Activated naive CD4-positive, alpha-beta T cell treated with anti-CD3 and anti-CD28 coated beads, Interleukin-2, amount 50 U/mL, for 72 hours (primary cell): ENCODE measurements around the gene BEST4. TPM values are rescaled to one million over a fixed set of nuclear protein-coding genes. Genes with fewer than 3 reads are reported as not detected.
A peak's percentile ranks its signal among the peaks of the same experiment; 100 is the strongest.
"Not testable (repeated sequence)": the region's sequence is repeated elsewhere in the genome, so short reads cannot be mapped to it uniquely, and the experiment has no call there.

Experiments
- ATAC-seq, 2 donors: fragments of 150-1000 bp; cut with Tn5 transposase; 2 replicates each; pipeline ENCODE4 v1.10.0; 2021; ENCODE audit warnings: mild to moderate bottlenecking in 2 of 2, moderate library complexity in 2 of 2
- DNase-seq, 2 donors: peaks; one replicate each; pipeline ENCODE4 v3.0.0; 2021 to 2022; ENCODE audit warnings: low spot score in 2 of 2
- H3K27ac Mint-ChIP-seq, 2 donors: one replicate each; pipeline ENCODE4 v1.8.0; 2022; ENCODE audit warnings: mild to moderate bottlenecking in 2 of 2, mixed read lengths in 2 of 2
- H3K36me3 Mint-ChIP-seq, 2 donors: one replicate each; pipeline ENCODE4 v1.8.0; 2022; ENCODE audit warnings: mixed read lengths in 2 of 2
- H3K9me3 Mint-ChIP-seq, 2 donors: one replicate each; pipeline ENCODE4 v1.8.0; 2022; ENCODE audit warnings: mixed read lengths in 2 of 2
- total RNA-seq, 2 donors: library from RNA; stranded (reverse); gene quantifications; one replicate each; pipeline ENCODE4 v1.2.3, GENCODE V29; 2022

The BEST4 gene
- 1 to 10 TPM in 1 of 2 donors, under 1 TPM in 1; 0.80 to 1.8 TPM for total RNA-seq

GRCh38 chr1:44788120-44788860, at the start of gene BEST4:
Gene BEST4 (minus strand): TSS chr1:44788170. CDS start chr1:44787705, 465 bp downstream.
- Mint-ChIP-seq H3K9me3 (no peaks in the 10 kb centered on the region), H3K27ac (no peak within 1 kb of the TSS), H3K36me3 (no peaks in the 10 kb centered on the region)
- no peak for ATAC-seq
- no peak for DNase-seq

- Mint-ChIP-seq H3K36me3 (no peaks in the 10 kb centered on the region), H3K9me3 (no peaks in the 10 kb centered on the region), H3K27ac (peak overlapping the region in 1 of 2 donors; percentile 33)
- DNase-seq (peak; percentile 85 to 91), ATAC-seq (peak; percentile 93 to 98)
Measured at GRCh38 chr1:44835738-44836675, 48.0 kb upstream of the BEST4 start.

DNA sequence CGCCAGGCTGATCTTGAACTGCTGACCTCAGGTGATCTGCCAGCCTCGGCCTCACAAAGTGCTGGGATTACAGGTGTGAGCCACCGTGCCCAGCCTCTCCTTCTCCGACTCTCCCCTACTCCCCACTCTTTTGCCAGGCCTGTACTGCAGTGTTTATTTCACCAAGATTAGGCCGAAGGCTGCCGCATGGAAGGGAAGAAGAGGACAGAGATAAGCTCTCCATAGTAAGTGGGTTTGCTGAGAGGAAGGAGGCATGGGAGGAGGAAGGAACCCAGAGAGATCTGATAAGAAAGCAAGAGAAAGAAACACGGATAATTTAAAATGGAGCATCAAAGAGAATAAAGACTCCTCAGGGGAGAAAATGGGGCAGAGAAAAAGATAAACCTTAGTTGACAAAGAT, 46.4 kb upstream of the BEST4 start:
- H3K27ac Mint-ChIP-seq: no peak overlapping the region
- ATAC-seq: no peak
- H3K9me3 Mint-ChIP-seq: no peaks in the 10 kb centered on the region
- DNase-seq: no peak
- no peaks in the 10 kb centered on the region for H3K36me3 Mint-ChIP-seq

DNA sequence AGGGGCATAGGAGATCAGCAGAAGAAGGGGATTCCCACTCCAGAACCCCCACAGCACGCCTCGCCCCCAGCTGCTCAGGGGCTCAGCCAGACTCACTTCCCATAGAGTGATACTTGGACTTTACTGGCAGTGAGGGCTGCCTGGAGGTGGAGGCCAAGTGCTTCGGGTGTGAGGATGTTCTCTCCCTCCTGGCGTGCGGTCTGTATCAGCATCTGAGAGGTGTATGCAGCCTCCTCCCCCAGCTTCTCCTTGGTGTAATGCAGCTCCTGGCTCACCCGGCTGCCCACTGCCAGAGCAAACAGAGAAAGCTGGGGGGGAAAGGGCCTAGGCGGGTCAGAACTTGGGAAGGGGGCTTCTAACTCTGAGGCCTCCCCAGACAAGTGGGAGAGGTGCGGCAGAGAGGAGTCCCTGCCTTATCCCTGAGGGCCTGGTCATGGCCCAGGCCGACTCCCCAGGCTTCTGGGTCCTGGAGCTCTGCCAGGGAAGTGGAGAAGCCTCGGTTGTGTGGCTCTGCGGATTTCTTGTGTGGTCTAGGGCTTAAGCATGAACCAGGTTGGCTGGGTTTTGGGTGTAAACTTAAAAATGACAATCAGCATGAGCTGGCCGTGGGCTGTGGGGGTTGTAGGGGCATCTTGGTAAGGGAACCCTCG, 44.2 kb upstream of the BEST4 start:
- H3K9me3 Mint-ChIP-seq: no peaks in the 10 kb centered on the region
- ATAC-seq (no peak), DNase-seq (no peak)
- no peaks in the 10 kb centered on the region for H3K36me3 Mint-ChIP-seq
- peak overlapping the region in 1 of 2 donors; percentile 76 for H3K27ac Mint-ChIP-seq

- H3K27ac Mint-ChIP-seq: peak overlapping the region in 1 of 2 donors; percentile 49
- ATAC-seq (no peak), DNase-seq (no peak)
- no peaks in the 10 kb centered on the region for H3K9me3 Mint-ChIP-seq
- H3K36me3 Mint-ChIP-seq: no peaks in the 10 kb centered on the region
Measured at GRCh38 chr1:44831516-44831915, 43.5 kb upstream of the BEST4 start.

DNA sequence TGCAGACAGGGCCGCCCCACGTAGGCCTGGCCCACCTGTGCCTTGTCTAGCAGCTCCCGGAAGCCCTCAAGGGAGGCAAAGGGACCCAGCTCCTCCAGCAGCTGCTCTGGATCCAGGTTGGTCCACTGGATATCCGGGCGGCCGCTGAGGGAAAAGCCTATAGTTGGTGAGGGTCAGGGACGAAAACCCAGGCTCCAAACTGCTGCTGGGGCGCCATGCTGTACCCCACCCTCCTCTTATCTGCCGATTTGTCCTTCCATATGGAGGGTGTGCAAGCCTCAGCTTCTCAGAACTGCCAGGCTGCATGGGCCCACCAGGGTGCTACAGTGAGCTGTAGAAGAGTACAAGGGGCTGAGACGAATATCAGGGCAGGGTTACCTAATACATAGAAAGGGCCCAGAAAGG, 42.9 kb upstream of the BEST4 start:
- Mint-ChIP-seq H3K36me3 (no peaks in the 10 kb centered on the region), H3K27ac (peak overlapping the region in 1 of 2 donors; percentile 49), H3K9me3 (no peaks in the 10 kb centered on the region)
- DNase-seq: no peak
- ATAC-seq: no peak

GRCh38 chr1:44829506-44830384, 41.8 kb upstream of the BEST4 start:
- no peak for DNase-seq
- peak overlapping the region in 1 of 2 donors; percentile 49 for H3K27ac Mint-ChIP-seq
- H3K9me3 Mint-ChIP-seq: no peaks in the 10 kb centered on the region
- H3K36me3 Mint-ChIP-seq: no peaks in the 10 kb centered on the region
- no peak for ATAC-seq

DNA sequence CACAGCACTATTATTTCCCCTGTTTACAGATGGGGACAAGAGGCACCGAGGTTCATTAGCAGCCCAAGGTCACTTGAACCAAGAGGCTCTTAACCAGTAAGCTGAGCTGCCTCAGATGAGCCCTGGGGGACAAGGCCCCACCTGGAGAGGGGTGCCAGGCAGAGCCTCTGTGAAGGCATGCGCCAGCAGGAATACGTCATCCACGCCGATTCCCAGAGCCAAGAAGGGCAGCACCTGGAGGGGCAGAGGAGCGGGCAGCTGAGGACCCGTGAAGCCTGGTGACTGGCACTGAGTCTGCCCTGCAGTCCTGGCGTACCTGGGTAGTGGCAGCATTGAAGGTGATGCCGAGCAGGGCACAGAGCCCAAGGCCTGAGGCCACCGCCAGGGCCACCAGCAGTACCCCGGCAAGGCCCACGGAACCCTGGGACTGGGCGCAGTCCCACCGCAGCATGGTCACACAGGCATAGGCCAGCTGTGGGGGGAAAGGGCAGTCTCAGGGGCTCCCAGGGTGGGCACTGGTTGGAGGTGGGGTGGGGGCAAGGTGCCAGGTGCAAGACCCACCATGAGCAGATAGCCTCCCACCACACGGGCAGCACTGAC, 41.0 kb upstream of the BEST4 start:
- Mint-ChIP-seq H3K9me3 (no peaks in the 10 kb centered on the region), H3K27ac (no peak overlapping the region), H3K36me3 (no peaks in the 10 kb centered on the region)
- no peak for ATAC-seq
- no peak for DNase-seq

DNA sequence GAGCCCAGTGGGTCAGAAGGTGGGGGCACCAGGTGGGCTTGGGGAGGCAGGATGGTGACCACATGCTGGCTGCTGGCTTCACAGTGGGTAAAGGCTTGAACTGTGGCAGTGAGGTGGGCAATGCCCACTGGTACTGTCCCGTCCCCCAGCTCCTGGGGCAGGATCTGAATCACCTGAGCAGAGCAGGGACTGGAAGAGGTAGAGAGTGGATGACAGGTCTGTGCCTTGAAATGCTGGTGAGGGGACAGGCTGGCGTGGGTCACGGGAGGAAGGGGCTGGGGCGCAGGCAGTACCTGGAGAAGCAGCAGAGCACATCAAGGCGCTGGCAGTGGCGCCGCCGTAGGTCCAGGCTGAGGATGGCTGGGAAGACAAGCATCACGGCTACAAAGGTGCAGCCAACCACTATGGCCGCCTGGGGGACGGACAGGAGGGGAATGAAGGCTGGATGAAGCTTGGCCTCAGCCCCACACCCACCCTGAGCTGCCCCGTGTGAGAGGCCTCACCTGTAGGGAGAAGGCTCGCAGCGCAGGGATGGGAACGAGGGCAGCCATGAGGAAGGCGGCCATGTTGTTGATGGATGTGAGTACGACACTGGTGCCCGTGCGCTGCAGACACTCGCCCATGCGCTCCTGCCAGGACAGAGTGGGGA, 40.2 kb upstream of the BEST4 start:
- H3K36me3 Mint-ChIP-seq: no peaks in the 10 kb centered on the region
- H3K27ac Mint-ChIP-seq: peak overlapping the region in 1 of 2 donors; percentile 50
- ATAC-seq: no peak
- no peak for DNase-seq
- no peaks in the 10 kb centered on the region for H3K9me3 Mint-ChIP-seq

GRCh38 chr1:44827197-44828002, 39.4 kb upstream of the BEST4 start:
- Mint-ChIP-seq H3K27ac (peak overlapping the region in 1 of 2 donors; percentile 50), H3K9me3 (no peaks in the 10 kb centered on the region), H3K36me3 (no peaks in the 10 kb centered on the region)
- DNase-seq (no peak), ATAC-seq (no peak)

DNA sequence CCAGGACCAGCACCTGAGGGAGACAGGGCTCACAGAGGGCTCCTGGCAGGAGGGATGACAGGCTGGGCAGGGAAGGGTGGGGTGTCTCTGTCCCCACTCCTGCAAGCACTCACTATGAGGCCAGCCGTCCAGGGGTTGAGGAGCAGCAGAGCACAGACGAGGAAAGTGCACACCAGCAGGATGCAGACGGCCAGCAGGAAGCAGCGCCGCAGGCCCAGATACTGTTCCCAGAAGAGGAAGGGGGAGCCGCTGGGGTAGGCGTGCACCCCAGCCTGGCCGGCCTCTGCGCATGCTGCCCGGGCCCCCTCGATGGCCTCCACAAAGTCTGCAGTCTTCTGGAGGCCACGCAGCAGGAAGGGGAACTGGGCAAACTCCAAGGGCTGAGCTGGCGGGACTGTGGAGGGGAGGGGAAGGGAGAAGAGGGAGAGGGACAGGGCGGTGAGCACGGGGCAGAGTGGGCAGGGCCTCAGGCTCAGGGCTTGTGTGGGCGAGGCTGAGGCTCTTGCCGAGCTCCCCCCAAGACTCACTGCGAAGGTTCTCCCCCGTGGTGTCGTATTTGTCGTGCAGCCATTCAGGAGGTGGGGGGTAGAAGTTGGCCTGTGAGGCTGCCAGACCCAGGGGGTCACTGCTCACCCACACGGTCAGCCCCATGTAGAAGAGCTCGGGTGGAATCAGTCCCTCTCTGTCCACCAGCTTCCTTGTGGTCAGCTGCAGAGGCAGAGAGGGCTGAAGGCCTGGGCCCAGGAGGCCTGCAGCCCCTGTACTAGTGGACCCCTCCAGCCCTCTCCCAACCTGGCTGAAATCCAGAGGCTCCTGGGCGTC, 38.6 kb upstream of the BEST4 start:
- no peaks in the 10 kb centered on the region for H3K9me3 Mint-ChIP-seq
- no peaks in the 10 kb centered on the region for H3K36me3 Mint-ChIP-seq
- H3K27ac Mint-ChIP-seq: no peak overlapping the region
- ATAC-seq: no peak
- DNase-seq: no peak

DNA sequence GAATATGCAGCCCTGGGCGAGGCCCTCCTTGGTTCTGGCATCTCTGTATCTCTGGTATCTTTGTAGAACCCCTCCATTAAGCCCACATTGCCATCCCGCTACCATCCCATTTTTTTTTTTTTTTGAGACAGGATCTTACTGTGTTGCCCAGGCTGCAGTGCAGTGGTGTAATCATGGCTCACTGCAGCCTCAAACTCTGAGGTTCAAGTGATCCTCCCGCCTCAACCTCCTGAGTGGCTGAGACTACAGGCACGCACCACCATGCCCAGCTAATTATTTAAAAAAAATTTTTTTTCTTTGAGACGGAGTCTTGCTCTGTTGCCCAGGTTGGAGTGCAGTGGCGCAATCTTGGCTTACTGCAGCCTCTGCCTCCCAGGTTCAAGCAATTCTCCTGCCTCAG, 36.4 kb upstream of the BEST4 start:
- not testable (repeated sequence) for H3K9me3 Mint-ChIP-seq, H3K36me3 Mint-ChIP-seq, DNase-seq, ATAC-seq, H3K27ac Mint-ChIP-seq

DNA sequence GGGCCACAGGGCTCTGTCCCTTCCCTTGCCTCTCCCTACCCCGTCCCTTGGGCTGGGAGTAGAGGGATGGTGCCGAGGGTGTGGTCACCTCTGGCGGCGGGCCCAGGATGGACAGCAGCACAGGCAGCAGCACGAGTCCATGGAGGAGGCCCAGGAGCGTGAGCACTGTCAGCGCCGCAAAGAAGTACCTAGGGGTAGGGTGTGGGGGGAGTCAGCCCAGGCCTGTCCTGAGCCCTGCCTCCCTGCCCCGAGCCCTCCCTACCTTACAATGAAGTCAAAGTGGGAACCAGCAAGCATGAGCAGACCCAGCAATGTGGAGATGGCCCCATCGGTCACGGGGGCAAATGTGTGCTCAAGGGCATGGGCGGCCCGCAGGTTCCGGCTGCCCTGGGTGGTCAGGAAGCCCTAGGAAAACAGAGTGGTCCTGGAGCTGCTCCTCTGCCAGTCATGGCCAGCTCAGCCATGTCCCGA, 35.0 kb upstream of the BEST4 start:
- DNase-seq (no peak), ATAC-seq (no peak)
- Mint-ChIP-seq H3K27ac (no peak overlapping the region), H3K36me3 (peaks cover 0 to 4% of the 10 kb centered on the region in 2 donors), H3K9me3 (no peaks in the 10 kb centered on the region)
